GM18508 (cell line): Measurements from ENCODE around the gene GALNT1.

ENCODE experiments used
- ATAC-seq: cut with Tn5 transposase; IDR thresholded peaks from one replicate; pipeline ENCODE4 v1.9.1; 2021; ENCODE audit warnings: moderate number of reproducible peaks; ENCODE audit not compliant: insufficient read depth, unreplicated experiment

The GALNT1 gene

GRCh38 chr18:35616664-35617423, 35.3 kb downstream of the GALNT1 start:
- ATAC-seq = peak; percentile 98

- no peak for ATAC-seq
Measured at GRCh38 chr18:35617865-35618264, 36.3 kb downstream of the GALNT1 start.

- no peak for ATAC-seq
Measured at GRCh38 chr18:35618289-35618688, 36.7 kb downstream of the GALNT1 start.

- no peak for ATAC-seq
Measured at GRCh38 chr18:35618696-35619095, 37.2 kb downstream of the GALNT1 start.

- no peak for ATAC-seq
Measured at GRCh38 chr18:35619464-35619863, 37.9 kb downstream of the GALNT1 start.

GRCh38 chr18:35619941-35620340, 38.4 kb downstream of the GALNT1 start:
- no peak for ATAC-seq

GRCh38 chr18:35620765-35621164, 39.2 kb downstream of the GALNT1 start:
- no peak for ATAC-seq

GRCh38 chr18:35623255-35623654, 41.7 kb downstream of the GALNT1 start:
- no peak for ATAC-seq

- ATAC-seq = no peak
Measured at GRCh38 chr18:35624146-35624545, 42.6 kb downstream of the GALNT1 start.

- no peak for ATAC-seq
Measured at GRCh38 chr18:35625232-35625631, 43.7 kb downstream of the GALNT1 start.

- no peak for ATAC-seq
Measured at GRCh38 chr18:35633761-35634160, 52.2 kb downstream of the GALNT1 start.

GRCh38 chr18:35634323-35634722, 52.8 kb downstream of the GALNT1 start:
- no peak for ATAC-seq

- no peak for ATAC-seq
Measured at GRCh38 chr18:35635170-35635569, 53.6 kb downstream of the GALNT1 start.

- ATAC-seq = no peak
Measured at GRCh38 chr18:35637227-35637626, 55.7 kb downstream of the GALNT1 start.

GRCh38 chr18:35639296-35639695, 57.8 kb downstream of the GALNT1 start:
- no peak for ATAC-seq

GRCh38 chr18:35641467-35641866, 59.9 kb downstream of the GALNT1 start:
- no peak for ATAC-seq

- ATAC-seq = no peak
Measured at GRCh38 chr18:35641916-35642315, 60.4 kb downstream of the GALNT1 start.

- ATAC-seq = no peak
Measured at GRCh38 chr18:35642802-35643201, 61.3 kb downstream of the GALNT1 start.

GRCh38 chr18:35646449-35646848, 64.9 kb downstream of the GALNT1 start:
- no peak for ATAC-seq

GRCh38 chr18:35653392-35654135, 72.0 kb downstream of the GALNT1 start:
- no peak for ATAC-seq

GRCh38 chr18:35658112-35658511, 76.6 kb downstream of the GALNT1 start:
- no peak for ATAC-seq
